Measurements from ENCODE around the gene IL4R. TPM values are rescaled to one million over a fixed set of nuclear protein-coding genes. Genes with fewer than 3 reads are reported as not detected.

IL4R gene
- total and polyA plus RNA-seq, 7 donors, result 16.9 to 177 (median 55.3) TPM

DNA sequence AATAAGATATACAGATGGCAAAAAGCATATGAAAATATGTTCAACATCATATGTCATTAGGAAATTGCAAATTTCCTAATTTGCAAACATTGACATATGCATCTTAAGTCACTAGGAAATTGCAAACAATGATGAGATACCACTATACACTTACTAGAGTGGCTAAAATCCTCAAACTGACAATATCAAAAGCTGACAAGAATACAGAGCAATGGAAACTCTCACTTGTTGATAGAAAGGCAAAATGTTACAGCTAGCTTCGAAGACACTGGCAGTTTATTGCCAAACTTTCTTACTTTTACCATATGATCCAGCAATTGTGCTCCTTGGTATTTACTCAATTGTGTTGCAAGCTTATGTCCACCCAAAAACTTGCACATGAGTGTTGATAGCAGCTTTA is 5.0 kb upstream of the IL4R start:
- Histone ChIP-seq H3K4me1 (peaks cover 0 to 8% (median 6%) of the 10 kb centered on the region in 4 donors), H3K9me3 (no peaks in the 10 kb centered on the region), H3K27me3 (no peaks in the 10 kb centered on the region), H3K27ac (no peak overlapping the region), H3K4me3 (no peak overlapping the region), H3K36me3 (no peaks in the 10 kb centered on the region)
- 88 to 98% methylated on average over 1 of the region's 1 CpG for WGBS, 2 donors
- TF ChIP-seq, protein P1, sequence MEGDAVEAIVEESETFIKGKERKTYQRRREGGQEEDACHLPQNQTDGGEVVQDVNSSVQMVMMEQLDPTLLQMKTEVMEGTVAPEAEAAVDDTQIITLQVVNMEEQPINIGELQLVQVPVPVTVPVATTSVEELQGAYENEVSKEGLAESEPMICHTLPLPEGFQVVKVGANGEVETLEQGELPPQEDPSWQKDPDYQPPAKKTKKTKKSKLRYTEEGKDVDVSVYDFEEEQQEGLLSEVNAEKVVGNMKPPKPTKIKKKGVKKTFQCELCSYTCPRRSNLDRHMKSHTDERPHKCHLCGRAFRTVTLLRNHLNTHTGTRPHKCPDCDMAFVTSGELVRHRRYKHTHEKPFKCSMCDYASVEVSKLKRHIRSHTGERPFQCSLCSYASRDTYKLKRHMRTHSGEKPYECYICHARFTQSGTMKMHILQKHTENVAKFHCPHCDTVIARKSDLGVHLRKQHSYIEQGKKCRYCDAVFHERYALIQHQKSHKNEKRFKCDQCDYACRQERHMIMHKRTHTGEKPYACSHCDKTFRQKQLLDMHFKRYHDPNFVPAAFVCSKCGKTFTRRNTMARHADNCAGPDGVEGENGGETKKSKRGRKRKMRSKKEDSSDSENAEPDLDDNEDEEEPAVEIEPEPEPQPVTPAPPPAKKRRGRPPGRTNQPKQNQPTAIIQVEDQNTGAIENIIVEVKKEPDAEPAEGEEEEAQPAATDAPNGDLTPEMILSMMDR (IDR thresholded peaks at IDR 0.05), result no peak
- TF ChIP-seq POLR2AphosphoS5 (IDR thresholded peaks at IDR 0.05), result no peak
- no peak for TF ChIP-seq POLR2A (IDR thresholded peaks at IDR 0.05)
- TF ChIP-seq EP300 (IDR thresholded peaks at IDR 0.05), result no peak
- DNase-seq, result no peak
- intact Hi-C loops (cut with DNase I), result no loop called here

GRCh38 chr16:27310576-27311447 is 3.0 kb upstream of the IL4R start:
- WGBS, 2 donors, result 75 to 86% methylated on average over 16 of the region's 16 CpGs

GRCh38 chr16:27311448-27311830 is 2.3 kb upstream of the IL4R start:
- H3K27ac ChIP-seq, result no peak overlapping the region
- no peaks in the 10 kb centered on the region for H3K9me3 ChIP-seq
- 53 to 69% methylated on average over 8 of the region's 8 CpGs for WGBS, 2 donors
- H3K36me3 ChIP-seq, result no peaks in the 10 kb centered on the region
- no peak overlapping the region for H3K4me3 ChIP-seq
- peaks cover 0 to 28% (median 25%) of the 10 kb centered on the region in 4 donors for H3K4me1 ChIP-seq
- intact Hi-C loops (cut with DNase I), result no loop called here
- no peak for TF ChIP-seq POLR2A (IDR thresholded peaks at IDR 0.05)
- no peak for TF ChIP-seq POLR2AphosphoS5 (IDR thresholded peaks at IDR 0.05)
- TF ChIP-seq, protein P1 (IDR thresholded peaks at IDR 0.05), result no peak
- no peak for TF ChIP-seq EP300 (IDR thresholded peaks at IDR 0.05)
- no peak for DNase-seq
- H3K27me3 ChIP-seq, result no peaks in the 10 kb centered on the region

More at GRCh38 chr16:27310576-27311447, 3.0 kb upstream of the IL4R start:
- Histone ChIP-seq H3K9me3 (no peaks in the 10 kb centered on the region), H3K27me3 (no peaks in the 10 kb centered on the region), H3K36me3 (no peaks in the 10 kb centered on the region), H3K27ac (no peak overlapping the region), H3K4me3 (no peak overlapping the region), H3K4me1 (peaks cover 0 to 22% (median 18%) of the 10 kb centered on the region in 4 donors)
- intact Hi-C loops (cut with DNase I), result no loop called here
- TF ChIP-seq EP300 (IDR thresholded peaks at IDR 0.05) (no peak), POLR2A (IDR thresholded peaks at IDR 0.05) (no peak), POLR2AphosphoS5 (IDR thresholded peaks at IDR 0.05) (no peak)
- TF ChIP-seq, protein P1 (IDR thresholded peaks at IDR 0.05), result no peak
- peak; percentile 22 for DNase-seq

DNA sequence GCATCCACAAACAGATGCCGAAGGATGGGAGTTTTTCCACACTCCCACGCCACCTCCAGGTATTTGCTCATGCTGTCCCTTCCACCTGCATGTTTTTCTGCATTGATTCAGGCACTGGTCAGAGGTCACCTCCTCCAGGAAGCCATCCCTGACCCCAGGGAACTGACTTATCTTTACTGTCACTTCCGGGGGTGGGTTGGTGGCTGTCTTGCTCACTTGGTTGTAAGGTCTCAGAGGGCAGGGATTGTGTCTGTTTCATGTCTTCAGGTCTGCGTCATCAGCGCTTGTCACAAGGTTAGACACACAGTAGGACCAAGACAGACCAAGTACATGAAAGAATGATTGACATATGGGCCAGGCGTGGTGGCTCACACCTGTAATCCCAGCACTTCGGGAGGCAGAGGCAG is 1.9 kb upstream of the IL4R start:
- no peak overlapping the region for H3K27ac ChIP-seq
- intact Hi-C loops (cut with DNase I), result loop anchor here (2.0 kb wide), 1 partner anchor 77 kb away; no protein-coding TSS in a partner anchor
- no peaks in the 10 kb centered on the region for H3K27me3 ChIP-seq
- no peaks in the 10 kb centered on the region for H3K9me3 ChIP-seq
- peak; percentile 57 for DNase-seq
- no peaks in the 10 kb centered on the region for H3K36me3 ChIP-seq
- H3K4me1 ChIP-seq, result peaks cover 0 to 33% (median 29%) of the 10 kb centered on the region in 4 donors
- H3K4me3 ChIP-seq, result no peak overlapping the region
- TF ChIP-seq POLR2AphosphoS5 (IDR thresholded peaks at IDR 0.05) (no peak), POLR2A (IDR thresholded peaks at IDR 0.05) (no peak), EP300 (IDR thresholded peaks at IDR 0.05) (no peak)
- TF ChIP-seq, protein P1 (IDR thresholded peaks at IDR 0.05), result no peak
- 58 to 80% methylated on average over 7 of the region's 7 CpGs for WGBS, 2 donors
